Astrocyte (in vitro differentiated cells and primary cell): ENCODE results near the gene TRPM7. TPM values are rescaled to one million over a fixed set of nuclear protein-coding genes. Genes with fewer than 3 reads are reported as not detected.
"Not testable (repeated sequence)": the region's sequence is repeated elsewhere in the genome, so short reads cannot be mapped to it uniquely, and the experiment has no call there.

Source experiments
- DNase-seq: peaks from one replicate; pipeline ENCODE4 v3.0.0-alpha.2; 2010; ENCODE audit warnings: low read depth
- FAIRE-seq: peaks from 2 replicates; lab custom pipeline; 2011; peaks lifted over from hg19 to GRCh38; lab: Jason Lieb, UNC
- H2AFZ ChIP-seq: 2 replicates; pipeline ENCODE4 v1.6.0; 2012; ENCODE audit warnings: low read depth, low read length, inconsistent platforms
- H3K27ac ChIP-seq: 2 replicates; pipeline ENCODE4 v1.5.1; 2011; ENCODE audit warnings: low read depth, low read length, inconsistent platforms
- H3K27me3 ChIP-seq: 2 replicates; pipeline ENCODE4 v1.6.0; 2011; ENCODE audit warnings: low read length, inconsistent platforms; ENCODE audit not compliant: insufficient read depth
- H3K36me3 ChIP-seq: 2 replicates; pipeline ENCODE4 v1.5.1; 2011; ENCODE audit warnings: low read length, inconsistent platforms; ENCODE audit not compliant: insufficient read depth
- H3K4me1 ChIP-seq: 2 replicates; pipeline ENCODE4 v1.5.1; 2011; ENCODE audit warnings: low read length, inconsistent platforms; ENCODE audit not compliant: insufficient read depth
- H3K4me2 ChIP-seq: 2 replicates; pipeline ENCODE4 v1.6.0; 2012; ENCODE audit warnings: low read length, inconsistent platforms
- H3K4me3 ChIP-seq: 2 replicates; pipeline ENCODE4 v1.5.1; 2011; ENCODE audit warnings: low read depth, mild to moderate bottlenecking, low read length, inconsistent platforms; ENCODE audit not compliant: insufficient read depth
- H3K79me2 ChIP-seq: 2 replicates; pipeline ENCODE4 v1.6.0; 2012; ENCODE audit warnings: mild to moderate bottlenecking, low read length, inconsistent platforms; ENCODE audit not compliant: insufficient read depth
- H3K9ac ChIP-seq: 2 replicates; pipeline ENCODE4 v1.6.0; 2012; ENCODE audit warnings: mild to moderate bottlenecking, low read length, inconsistent platforms
- H3K9me3 ChIP-seq: 2 replicates; pipeline ENCODE4 v1.5.1; 2012; ENCODE audit warnings: low read depth, mild to moderate bottlenecking, low read length, inconsistent platforms; ENCODE audit not compliant: insufficient read depth
- H4K20me1 ChIP-seq: 2 replicates; pipeline ENCODE4 v1.6.0; 2012; ENCODE audit warnings: low read length, inconsistent platforms; ENCODE audit not compliant: insufficient read depth
- H3K27ac Mint-ChIP-seq: one replicate; pipeline ENCODE4 v1.8.0; 2021; ENCODE audit warnings: mild to moderate bottlenecking, mixed read lengths; ENCODE audit not compliant: unreplicated experiment
- H3K27me3 Mint-ChIP-seq: one replicate; pipeline ENCODE4 v1.8.0; 2021; ENCODE audit warnings: low read depth, mixed read lengths; ENCODE audit not compliant: unreplicated experiment
- H3K36me3 Mint-ChIP-seq: one replicate; pipeline ENCODE4 v1.8.0; 2021; ENCODE audit warnings: low read depth, mixed read lengths; ENCODE audit not compliant: unreplicated experiment
- H3K4me1 Mint-ChIP-seq: one replicate; pipeline ENCODE4 v1.8.0; 2021; ENCODE audit warnings: low read depth, mixed read lengths; ENCODE audit not compliant: unreplicated experiment
- H3K4me3 Mint-ChIP-seq: one replicate; pipeline ENCODE4 v1.8.0; 2021; ENCODE audit warnings: mild to moderate bottlenecking, moderate library complexity, mixed read lengths; ENCODE audit not compliant: unreplicated experiment
- H3K9me3 Mint-ChIP-seq: one replicate; pipeline ENCODE4 v1.8.0; 2021; ENCODE audit warnings: mild to moderate bottlenecking, mixed read lengths; ENCODE audit not compliant: unreplicated experiment
- EZH2 ChIP-seq: IDR thresholded peaks from 2 replicates; pipeline ENCODE4 v1.6.1; 2012; ENCODE audit warnings: mild to moderate bottlenecking, low read length, inconsistent platforms; ENCODE audit not compliant: insufficient read depth
- total RNA-seq: library from RNA; stranded (reverse); gene quantifications from 2 replicates; pipeline ENCODE4 v1.2.1, GENCODE V29; 2021
- TF ChIP-seq, protein P1 (sequence below): IDR thresholded peaks from 2 replicates; pipeline ENCODE4 v1.5.1; 2011; ENCODE audit warnings: low read depth, mild to moderate bottlenecking, inconsistent platforms, low read length, moderate library complexity; ENCODE audit not compliant: insufficient read depth

TRPM7 gene
- total RNA-seq, 1 donor from 2014 or later: 27.8 TPM

- peaks cover 25% of the 10 kb centered on the region for H3K36me3 ChIP-seq
- H3K27ac ChIP-seq, H3K4me3 Mint-ChIP-seq, H3K9me3 ChIP-seq, H3K4me1 Mint-ChIP-seq, H4K20me1 ChIP-seq, H3K27me3 Mint-ChIP-seq, H3K4me1 ChIP-seq, DNase-seq, H3K27ac Mint-ChIP-seq, H3K27me3 ChIP-seq, H3K4me2 ChIP-seq, H3K79me2 ChIP-seq, H3K9ac ChIP-seq, H3K4me3 ChIP-seq, FAIRE-seq, H3K36me3 Mint-ChIP-seq, H2AFZ ChIP-seq, H3K9me3 Mint-ChIP-seq: not testable (repeated sequence)
These were observed 70.0 kb downstream of the TRPM7 start for GRCh38 chr15:50616554-50616953.

- no peaks in the 10 kb centered on the region for H3K4me1 Mint-ChIP-seq
- peaks cover 31% of the 10 kb centered on the region for H3K36me3 ChIP-seq
- no peak for DNase-seq
- H3K9ac ChIP-seq: no peak overlapping the region
- no peak for FAIRE-seq
- no peaks in the 10 kb centered on the region for H3K36me3 Mint-ChIP-seq
- no peak overlapping the region for H3K4me3 Mint-ChIP-seq
- H3K4me3 ChIP-seq: no peak overlapping the region
- H2AFZ ChIP-seq: no peak overlapping the region
- H4K20me1 ChIP-seq: no peaks in the 10 kb centered on the region
- H3K27me3 Mint-ChIP-seq: no peaks in the 10 kb centered on the region
- no peaks in the 10 kb centered on the region for H3K9me3 ChIP-seq
- no peak overlapping the region for H3K4me2 ChIP-seq
- H3K27ac Mint-ChIP-seq: no peak overlapping the region
- TF ChIP-seq, protein P1, sequence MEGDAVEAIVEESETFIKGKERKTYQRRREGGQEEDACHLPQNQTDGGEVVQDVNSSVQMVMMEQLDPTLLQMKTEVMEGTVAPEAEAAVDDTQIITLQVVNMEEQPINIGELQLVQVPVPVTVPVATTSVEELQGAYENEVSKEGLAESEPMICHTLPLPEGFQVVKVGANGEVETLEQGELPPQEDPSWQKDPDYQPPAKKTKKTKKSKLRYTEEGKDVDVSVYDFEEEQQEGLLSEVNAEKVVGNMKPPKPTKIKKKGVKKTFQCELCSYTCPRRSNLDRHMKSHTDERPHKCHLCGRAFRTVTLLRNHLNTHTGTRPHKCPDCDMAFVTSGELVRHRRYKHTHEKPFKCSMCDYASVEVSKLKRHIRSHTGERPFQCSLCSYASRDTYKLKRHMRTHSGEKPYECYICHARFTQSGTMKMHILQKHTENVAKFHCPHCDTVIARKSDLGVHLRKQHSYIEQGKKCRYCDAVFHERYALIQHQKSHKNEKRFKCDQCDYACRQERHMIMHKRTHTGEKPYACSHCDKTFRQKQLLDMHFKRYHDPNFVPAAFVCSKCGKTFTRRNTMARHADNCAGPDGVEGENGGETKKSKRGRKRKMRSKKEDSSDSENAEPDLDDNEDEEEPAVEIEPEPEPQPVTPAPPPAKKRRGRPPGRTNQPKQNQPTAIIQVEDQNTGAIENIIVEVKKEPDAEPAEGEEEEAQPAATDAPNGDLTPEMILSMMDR: no peak
- no peak for TF ChIP-seq EZH2
- no peaks in the 10 kb centered on the region for H3K79me2 ChIP-seq
- no peaks in the 10 kb centered on the region for H3K4me1 ChIP-seq
- H3K27ac ChIP-seq: no peak overlapping the region
- no peaks in the 10 kb centered on the region for H3K9me3 Mint-ChIP-seq
- no peaks in the 10 kb centered on the region for H3K27me3 ChIP-seq
These were observed 73.0 kb downstream of the TRPM7 start for GRCh38 chr15:50613600-50613999.

DNA sequence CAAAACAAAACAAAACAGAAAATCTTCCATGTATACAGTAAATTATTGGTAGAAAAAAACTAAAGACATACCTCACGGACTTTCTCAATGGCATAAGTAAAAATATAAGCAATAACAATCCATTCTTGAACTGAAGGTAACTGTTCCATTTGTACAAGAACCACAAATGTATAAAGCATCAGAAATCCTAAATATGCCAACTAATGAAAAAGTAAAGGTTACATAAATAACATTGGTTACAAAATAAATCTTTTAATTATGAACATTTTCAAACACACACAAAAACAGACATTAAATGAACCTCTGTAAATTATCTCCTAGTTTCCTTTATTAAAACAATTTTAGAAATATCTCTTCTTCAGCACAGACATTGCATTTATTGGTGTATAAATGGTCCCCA lies 79.5 kb downstream of the TRPM7 start:
- Histone ChIP-seq H3K9me3 (no peaks in the 10 kb centered on the region), H3K4me1 (no peaks in the 10 kb centered on the region), H3K27me3 (no peaks in the 10 kb centered on the region), H3K27ac (no peak overlapping the region), H3K9ac (no peak overlapping the region), H3K4me2 (no peak overlapping the region), H3K4me3 (no peak overlapping the region), H4K20me1 (no peaks in the 10 kb centered on the region), H3K79me2 (no peaks in the 10 kb centered on the region), H3K36me3 (peaks cover 30% of the 10 kb centered on the region), H2AFZ (no peak overlapping the region)
- Mint-ChIP-seq H3K4me3 (no peak overlapping the region), H3K36me3 (peaks cover 5% of the 10 kb centered on the region), H3K27me3 (no peaks in the 10 kb centered on the region), H3K4me1 (no peaks in the 10 kb centered on the region), H3K9me3 (no peaks in the 10 kb centered on the region), H3K27ac (no peak overlapping the region)
- TF ChIP-seq, protein P1: no peak
- no peak for TF ChIP-seq EZH2
- DNase-seq (no peak), FAIRE-seq (no peak)
